K562 (cell line): ENCODE results near the gene RBM18. TPM values are rescaled to one million over a fixed set of nuclear protein-coding genes. Genes with fewer than 3 reads are reported as not detected.

Source experiments
- EHMT2 ChIP-seq: fragments of 450-650 bp; IDR thresholded peaks from 2 replicates; pipeline ENCODE4 v1.6.1; 2018; ENCODE audit warnings: antibody characterized with exemption
- KDM1A ChIP-seq, 2 experiments: fragments of 450-650 bp; IDR thresholded peaks; 2 replicates each; pipeline ENCODE4 v1.6.1; 2016; ENCODE audit warnings: mild to moderate bottlenecking in 2 of 2
- polyA plus RNA-seq, 8 experiments: library from polyadenylated mRNA; depleted of rRNA in 4 of 8; stranded (reverse) in 5 of 8; unstranded in 3 of 8; fragments of >200 nt; fragmentation: Nextera tagmentation in 2 of 8; fragmentation: Illumina TruSeq in 1 of 8; extraction: Ambion mirVana in 2 of 8; extraction: Trizol in 1 of 8; gene quantifications; 2 replicates each; pipeline versions ENCODE4 v1.2.1 to v1.2.3, GENCODE V29; 2011 to 2014; ENCODE audit warnings: inconsistent platforms in 1 of 8, missing spikeins in 1 of 8
- total RNA-seq, 7 experiments: library from RNA; depleted of rRNA in 6 of 7; stranded (reverse); fragments of >200 nt in 6 of 7; fragmentation: Illumina TruSeq in 2 of 7; extraction: Trizol in 2 of 7; gene quantifications; 2 replicates each; pipeline versions ENCODE4 v1.2.1 to v1.2.3, GENCODE V29; 2011 to 2021; ENCODE audit warnings: low replicate concordance in 1 of 7
- TF ChIP-seq, protein P1 (sequence below): fragments of 450-650 bp; IDR thresholded peaks from 2 replicates; pipeline ENCODE4 v1.6.1; 2016; ENCODE audit warnings: mild to moderate bottlenecking, moderate library complexity
- TF ChIP-seq, protein P2 (sequence below): sonication (generic); formaldehyde crosslinking; IDR thresholded peaks from 2 replicates; pipeline ENCODE4 v1.8.0; 2022; ENCODE audit warnings: mild to moderate bottlenecking, missing genetic modification reagents

RBM18 gene
- total and polyA plus RNA-seq, 9 of the 15 experiments (the other 6 are each of a cell fraction or from before 2014, with no cell fraction given), result 7.9 to 86.3 (median 34.0) TPM

DNA sequence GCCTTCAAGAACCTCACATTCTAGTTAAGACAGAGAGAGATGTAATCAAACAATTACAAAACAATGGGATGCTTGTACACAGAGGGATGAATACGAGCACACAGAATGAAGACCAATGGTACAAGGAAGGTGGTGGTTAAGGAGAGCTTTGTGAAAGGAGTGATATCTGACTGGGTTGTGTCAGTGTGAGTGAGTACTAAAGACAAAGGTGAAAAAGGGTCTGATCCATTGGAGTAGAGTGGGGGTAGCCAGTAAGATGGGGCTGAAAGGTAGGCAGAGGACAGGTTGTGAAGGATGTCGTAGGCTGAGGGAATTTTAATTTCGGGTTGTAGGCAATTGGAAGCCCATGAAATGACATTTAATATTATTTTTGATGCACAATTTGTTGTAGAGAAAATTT, 9.9 kb downstream of the RBM18 start (continued):
- TF ChIP-seq, protein P1, sequence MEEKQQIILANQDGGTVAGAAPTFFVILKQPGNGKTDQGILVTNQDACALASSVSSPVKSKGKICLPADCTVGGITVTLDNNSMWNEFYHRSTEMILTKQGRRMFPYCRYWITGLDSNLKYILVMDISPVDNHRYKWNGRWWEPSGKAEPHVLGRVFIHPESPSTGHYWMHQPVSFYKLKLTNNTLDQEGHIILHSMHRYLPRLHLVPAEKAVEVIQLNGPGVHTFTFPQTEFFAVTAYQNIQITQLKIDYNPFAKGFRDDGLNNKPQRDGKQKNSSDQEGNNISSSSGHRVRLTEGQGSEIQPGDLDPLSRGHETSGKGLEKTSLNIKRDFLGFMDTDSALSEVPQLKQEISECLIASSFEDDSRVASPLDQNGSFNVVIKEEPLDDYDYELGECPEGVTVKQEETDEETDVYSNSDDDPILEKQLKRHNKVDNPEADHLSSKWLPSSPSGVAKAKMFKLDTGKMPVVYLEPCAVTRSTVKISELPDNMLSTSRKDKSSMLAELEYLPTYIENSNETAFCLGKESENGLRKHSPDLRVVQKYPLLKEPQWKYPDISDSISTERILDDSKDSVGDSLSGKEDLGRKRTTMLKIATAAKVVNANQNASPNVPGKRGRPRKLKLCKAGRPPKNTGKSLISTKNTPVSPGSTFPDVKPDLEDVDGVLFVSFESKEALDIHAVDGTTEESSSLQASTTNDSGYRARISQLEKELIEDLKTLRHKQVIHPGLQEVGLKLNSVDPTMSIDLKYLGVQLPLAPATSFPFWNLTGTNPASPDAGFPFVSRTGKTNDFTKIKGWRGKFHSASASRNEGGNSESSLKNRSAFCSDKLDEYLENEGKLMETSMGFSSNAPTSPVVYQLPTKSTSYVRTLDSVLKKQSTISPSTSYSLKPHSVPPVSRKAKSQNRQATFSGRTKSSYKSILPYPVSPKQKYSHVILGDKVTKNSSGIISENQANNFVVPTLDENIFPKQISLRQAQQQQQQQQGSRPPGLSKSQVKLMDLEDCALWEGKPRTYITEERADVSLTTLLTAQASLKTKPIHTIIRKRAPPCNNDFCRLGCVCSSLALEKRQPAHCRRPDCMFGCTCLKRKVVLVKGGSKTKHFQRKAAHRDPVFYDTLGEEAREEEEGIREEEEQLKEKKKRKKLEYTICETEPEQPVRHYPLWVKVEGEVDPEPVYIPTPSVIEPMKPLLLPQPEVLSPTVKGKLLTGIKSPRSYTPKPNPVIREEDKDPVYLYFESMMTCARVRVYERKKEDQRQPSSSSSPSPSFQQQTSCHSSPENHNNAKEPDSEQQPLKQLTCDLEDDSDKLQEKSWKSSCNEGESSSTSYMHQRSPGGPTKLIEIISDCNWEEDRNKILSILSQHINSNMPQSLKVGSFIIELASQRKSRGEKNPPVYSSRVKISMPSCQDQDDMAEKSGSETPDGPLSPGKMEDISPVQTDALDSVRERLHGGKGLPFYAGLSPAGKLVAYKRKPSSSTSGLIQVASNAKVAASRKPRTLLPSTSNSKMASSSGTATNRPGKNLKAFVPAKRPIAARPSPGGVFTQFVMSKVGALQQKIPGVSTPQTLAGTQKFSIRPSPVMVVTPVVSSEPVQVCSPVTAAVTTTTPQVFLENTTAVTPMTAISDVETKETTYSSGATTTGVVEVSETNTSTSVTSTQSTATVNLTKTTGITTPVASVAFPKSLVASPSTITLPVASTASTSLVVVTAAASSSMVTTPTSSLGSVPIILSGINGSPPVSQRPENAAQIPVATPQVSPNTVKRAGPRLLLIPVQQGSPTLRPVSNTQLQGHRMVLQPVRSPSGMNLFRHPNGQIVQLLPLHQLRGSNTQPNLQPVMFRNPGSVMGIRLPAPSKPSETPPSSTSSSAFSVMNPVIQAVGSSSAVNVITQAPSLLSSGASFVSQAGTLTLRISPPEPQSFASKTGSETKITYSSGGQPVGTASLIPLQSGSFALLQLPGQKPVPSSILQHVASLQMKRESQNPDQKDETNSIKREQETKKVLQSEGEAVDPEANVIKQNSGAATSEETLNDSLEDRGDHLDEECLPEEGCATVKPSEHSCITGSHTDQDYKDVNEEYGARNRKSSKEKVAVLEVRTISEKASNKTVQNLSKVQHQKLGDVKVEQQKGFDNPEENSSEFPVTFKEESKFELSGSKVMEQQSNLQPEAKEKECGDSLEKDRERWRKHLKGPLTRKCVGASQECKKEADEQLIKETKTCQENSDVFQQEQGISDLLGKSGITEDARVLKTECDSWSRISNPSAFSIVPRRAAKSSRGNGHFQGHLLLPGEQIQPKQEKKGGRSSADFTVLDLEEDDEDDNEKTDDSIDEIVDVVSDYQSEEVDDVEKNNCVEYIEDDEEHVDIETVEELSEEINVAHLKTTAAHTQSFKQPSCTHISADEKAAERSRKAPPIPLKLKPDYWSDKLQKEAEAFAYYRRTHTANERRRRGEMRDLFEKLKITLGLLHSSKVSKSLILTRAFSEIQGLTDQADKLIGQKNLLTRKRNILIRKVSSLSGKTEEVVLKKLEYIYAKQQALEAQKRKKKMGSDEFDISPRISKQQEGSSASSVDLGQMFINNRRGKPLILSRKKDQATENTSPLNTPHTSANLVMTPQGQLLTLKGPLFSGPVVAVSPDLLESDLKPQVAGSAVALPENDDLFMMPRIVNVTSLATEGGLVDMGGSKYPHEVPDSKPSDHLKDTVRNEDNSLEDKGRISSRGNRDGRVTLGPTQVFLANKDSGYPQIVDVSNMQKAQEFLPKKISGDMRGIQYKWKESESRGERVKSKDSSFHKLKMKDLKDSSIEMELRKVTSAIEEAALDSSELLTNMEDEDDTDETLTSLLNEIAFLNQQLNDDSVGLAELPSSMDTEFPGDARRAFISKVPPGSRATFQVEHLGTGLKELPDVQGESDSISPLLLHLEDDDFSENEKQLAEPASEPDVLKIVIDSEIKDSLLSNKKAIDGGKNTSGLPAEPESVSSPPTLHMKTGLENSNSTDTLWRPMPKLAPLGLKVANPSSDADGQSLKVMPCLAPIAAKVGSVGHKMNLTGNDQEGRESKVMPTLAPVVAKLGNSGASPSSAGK, result 0 out of 2 replicates have a peak, but pooled peaks have one; percentile 7
- TF ChIP-seq, protein P2, sequence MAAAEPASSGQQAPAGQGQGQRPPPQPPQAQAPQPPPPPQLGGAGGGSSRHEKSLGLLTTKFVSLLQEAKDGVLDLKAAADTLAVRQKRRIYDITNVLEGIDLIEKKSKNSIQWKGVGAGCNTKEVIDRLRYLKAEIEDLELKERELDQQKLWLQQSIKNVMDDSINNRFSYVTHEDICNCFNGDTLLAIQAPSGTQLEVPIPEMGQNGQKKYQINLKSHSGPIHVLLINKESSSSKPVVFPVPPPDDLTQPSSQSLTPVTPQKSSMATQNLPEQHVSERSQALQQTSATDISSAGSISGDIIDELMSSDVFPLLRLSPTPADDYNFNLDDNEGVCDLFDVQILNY, result no peak
- TF ChIP-seq KDM1A (IDR thresholded peaks at IDR 0.05) (no peak), EHMT2 (peak; percentile 31; the same call in 1 of the 2 replicates)
- TF ChIP-seq, all 486 proteins: peak for 3
